HepG2 (cell line): ENCODE data around the gene MAEA. TPM values are rescaled to one million over a fixed set of nuclear protein-coding genes. Genes with fewer than 3 reads are reported as not detected.

Experiments used
- CREM ChIP-seq, 2 experiments: sonication (generic) in 1 of 2; formaldehyde crosslinking in 1 of 2; IDR thresholded peaks; 2 replicates each; pipeline versions ENCODE4 v1.4.0 to v1.6.1; 2016 to 2020; ENCODE audit warnings: antibody characterized with exemption in 1 of 2, mild to moderate bottlenecking in 1 of 2, missing genetic modification reagents in 1 of 2
- ERF ChIP-seq: IDR thresholded peaks from 2 replicates; pipeline ENCODE4 v1.6.1; 2018; ENCODE audit warnings: missing biosample characterization, missing genetic modification reagents
- MEF2D ChIP-seq: sonication (generic); formaldehyde crosslinking; IDR thresholded peaks from 2 replicates; pipeline ENCODE4 v1.5.1; 2020; ENCODE audit warnings: mild to moderate bottlenecking, missing genetic modification reagents
- NR2F6 ChIP-seq, 2 experiments: IDR thresholded peaks; 2 replicates each; pipeline ENCODE4 v1.6.1; 2016; ENCODE audit warnings: antibody characterized with exemption in 1 of 2, mild to moderate bottlenecking in 1 of 2
- RBFOX2 ChIP-seq: fragments of 200-400 bp; formaldehyde crosslinking; IDR thresholded peaks from 2 replicates; pipeline ENCODE4 v1.6.1; 2017; ENCODE audit warnings: low read depth, mild to moderate bottlenecking, low read length
- RXRA ChIP-seq: sonication (generic); formaldehyde crosslinking; IDR thresholded peaks from 2 replicates; pipeline ENCODE4 v1.5.1; 2020; ENCODE audit warnings: missing genetic modification reagents
- TARDBP ChIP-seq: sonication (generic); formaldehyde crosslinking; IDR thresholded peaks from 2 replicates; pipeline ENCODE4 v1.8.0; 2022; ENCODE audit warnings: mild to moderate bottlenecking, missing genetic modification reagents
- TBX2 ChIP-seq: sonication (generic); formaldehyde crosslinking; IDR thresholded peaks from 2 replicates; pipeline ENCODE4 v1.5.0; 2020; ENCODE audit warnings: missing genetic modification reagents, mild to moderate bottlenecking, borderline replicate concordance
- U2AF1 ChIP-seq: fragments of 200-400 bp; formaldehyde crosslinking; optimal IDR thresholded peaks from 2 replicates; pipeline ENCODE3; 2017; ENCODE audit warnings: mild to moderate bottlenecking, low read depth, low read length
- ZNF451 ChIP-seq: sonication (generic); formaldehyde crosslinking; IDR thresholded peaks from 2 replicates; pipeline ENCODE4 v1.5.0; 2020; ENCODE audit warnings: mild to moderate bottlenecking, missing genetic modification reagents
- ZNF503 ChIP-seq: sonication (generic); formaldehyde crosslinking; IDR thresholded peaks from 2 replicates; pipeline ENCODE4 v1.4.0; 2020; ENCODE audit warnings: missing genetic modification reagents
- polyA plus RNA-seq, 8 experiments: library from polyadenylated mRNA; depleted of rRNA in 3 of 8; stranded (reverse) in 7 of 8; unstranded in 1 of 8; fragments of >200 nt; fragmentation: Illumina TruSeq in 4 of 8; extraction: Trizol in 4 of 8; gene quantifications; 2 replicates each; pipeline versions ENCODE4 v1.2.1 to v1.2.3, GENCODE V29; 2011 to 2016; ENCODE audit warnings: low read depth in 4 of 8, missing spikeins in 1 of 8, mixed read lengths in 1 of 8; ENCODE audit not compliant: insufficient read depth in 1 of 8
- total RNA-seq, 5 experiments: library from RNA; depleted of rRNA; stranded (reverse); fragments of >200 nt; fragmentation: Illumina TruSeq; extraction: Trizol; gene quantifications; 2 replicates each; pipeline ENCODE4 v1.2.3, GENCODE V29; 2016; ENCODE audit warnings: low read depth in 1 of 5
- TF ChIP-seq, protein P1 (sequence below): IDR thresholded peaks from 2 replicates; pipeline ENCODE4 v1.6.1; 2016
- TF ChIP-seq, protein P2 (sequence below): sonication (generic); formaldehyde crosslinking; IDR thresholded peaks from 2 replicates; pipeline ENCODE4 v1.5.1; 2020; ENCODE audit warnings: mild to moderate bottlenecking, missing genetic modification reagents, borderline replicate concordance
- TF ChIP-seq, protein P3 (sequence below): sonication (generic); formaldehyde crosslinking; IDR thresholded peaks from 2 replicates; pipeline ENCODE4 v1.8.0; 2022; ENCODE audit warnings: missing genetic modification reagents, mild to moderate bottlenecking, inconsistent platforms, borderline replicate concordance
- TF ChIP-seq, protein P4 (sequence below): IDR thresholded peaks from 2 replicates; pipeline ENCODE4 v1.6.1; 2016; ENCODE audit warnings: missing compliant biosample characterization, missing genetic modification reagents, borderline replicate concordance
- TF ChIP-seq, protein P5 (sequence below): sonication (generic); formaldehyde crosslinking; IDR thresholded peaks from 2 replicates; pipeline ENCODE4 v1.9.0; 2022; ENCODE audit warnings: missing genetic modification reagents, mild to moderate bottlenecking, borderline replicate concordance

The MAEA gene
- total and polyA plus RNA-seq, 2 of the 13 experiments (the other 11 are each of a cell fraction or from before 2014, with no cell fraction given) = 52.0 to 57.1 TPM

- TF ChIP-seq, protein P1, sequence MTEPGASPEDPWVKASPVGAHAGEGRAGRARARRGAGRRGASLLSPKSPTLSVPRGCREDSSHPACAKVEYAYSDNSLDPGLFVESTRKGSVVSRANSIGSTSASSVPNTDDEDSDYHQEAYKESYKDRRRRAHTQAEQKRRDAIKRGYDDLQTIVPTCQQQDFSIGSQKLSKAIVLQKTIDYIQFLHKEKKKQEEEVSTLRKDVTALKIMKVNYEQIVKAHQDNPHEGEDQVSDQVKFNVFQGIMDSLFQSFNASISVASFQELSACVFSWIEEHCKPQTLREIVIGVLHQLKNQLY (CRISPR knock-in tag) = peak; percentile 70
- no peak for TF ChIP-seq NR2F6 (IDR thresholded peaks at IDR 0.05)
- TF ChIP-seq NR2F6 (CRISPR knock-in tag; IDR thresholded peaks at IDR 0.05) = peak; percentile 44
- TF ChIP-seq, protein P2, sequence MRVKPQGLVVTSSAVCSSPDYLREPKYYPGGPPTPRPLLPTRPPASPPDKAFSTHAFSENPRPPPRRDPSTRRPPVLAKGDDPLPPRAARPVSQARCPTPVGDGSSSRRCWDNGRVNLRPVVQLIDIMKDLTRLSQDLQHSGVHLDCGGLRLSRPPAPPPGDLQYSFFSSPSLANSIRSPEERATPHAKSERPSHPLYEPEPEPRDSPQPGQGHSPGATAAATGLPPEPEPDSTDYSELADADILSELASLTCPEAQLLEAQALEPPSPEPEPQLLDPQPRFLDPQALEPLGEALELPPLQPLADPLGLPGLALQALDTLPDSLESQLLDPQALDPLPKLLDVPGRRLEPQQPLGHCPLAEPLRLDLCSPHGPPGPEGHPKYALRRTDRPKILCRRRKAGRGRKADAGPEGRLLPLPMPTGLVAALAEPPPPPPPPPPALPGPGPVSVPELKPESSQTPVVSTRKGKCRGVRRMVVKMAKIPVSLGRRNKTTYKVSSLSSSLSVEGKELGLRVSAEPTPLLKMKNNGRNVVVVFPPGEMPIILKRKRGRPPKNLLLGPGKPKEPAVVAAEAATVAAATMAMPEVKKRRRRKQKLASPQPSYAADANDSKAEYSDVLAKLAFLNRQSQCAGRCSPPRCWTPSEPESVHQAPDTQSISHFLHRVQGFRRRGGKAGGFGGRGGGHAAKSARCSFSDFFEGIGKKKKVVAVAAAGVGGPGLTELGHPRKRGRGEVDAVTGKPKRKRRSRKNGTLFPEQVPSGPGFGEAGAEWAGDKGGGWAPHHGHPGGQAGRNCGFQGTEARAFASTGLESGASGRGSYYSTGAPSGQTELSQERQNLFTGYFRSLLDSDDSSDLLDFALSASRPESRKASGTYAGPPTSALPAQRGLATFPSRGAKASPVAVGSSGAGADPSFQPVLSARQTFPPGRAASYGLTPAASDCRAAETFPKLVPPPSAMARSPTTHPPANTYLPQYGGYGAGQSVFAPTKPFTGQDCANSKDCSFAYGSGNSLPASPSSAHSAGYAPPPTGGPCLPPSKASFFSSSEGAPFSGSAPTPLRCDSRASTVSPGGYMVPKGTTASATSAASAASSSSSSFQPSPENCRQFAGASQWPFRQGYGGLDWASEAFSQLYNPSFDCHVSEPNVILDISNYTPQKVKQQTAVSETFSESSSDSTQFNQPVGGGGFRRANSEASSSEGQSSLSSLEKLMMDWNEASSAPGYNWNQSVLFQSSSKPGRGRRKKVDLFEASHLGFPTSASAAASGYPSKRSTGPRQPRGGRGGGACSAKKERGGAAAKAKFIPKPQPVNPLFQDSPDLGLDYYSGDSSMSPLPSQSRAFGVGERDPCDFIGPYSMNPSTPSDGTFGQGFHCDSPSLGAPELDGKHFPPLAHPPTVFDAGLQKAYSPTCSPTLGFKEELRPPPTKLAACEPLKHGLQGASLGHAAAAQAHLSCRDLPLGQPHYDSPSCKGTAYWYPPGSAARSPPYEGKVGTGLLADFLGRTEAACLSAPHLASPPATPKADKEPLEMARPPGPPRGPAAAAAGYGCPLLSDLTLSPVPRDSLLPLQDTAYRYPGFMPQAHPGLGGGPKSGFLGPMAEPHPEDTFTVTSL = no peak
- TF ChIP-seq, protein P3, sequence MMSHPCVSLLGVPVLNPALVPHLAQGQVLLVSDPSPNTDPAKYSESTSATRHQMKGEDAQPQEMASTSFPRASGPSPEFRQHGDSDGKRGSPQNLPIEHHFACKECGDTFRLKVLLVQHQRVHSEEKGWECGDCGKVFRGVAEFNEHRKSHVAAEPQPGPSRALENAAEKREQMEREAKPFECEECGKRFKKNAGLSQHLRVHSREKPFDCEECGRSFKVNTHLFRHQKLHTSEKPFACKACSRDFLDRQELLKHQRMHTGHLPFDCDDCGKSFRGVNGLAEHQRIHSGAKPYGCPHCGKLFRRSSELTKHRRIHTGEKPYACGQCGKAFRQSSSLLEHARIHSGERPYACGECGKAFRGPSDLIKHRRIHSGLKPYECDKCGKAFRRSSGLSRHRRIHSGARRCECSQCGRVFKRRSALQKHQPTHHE (CRISPR knock-in tag) = peak; percentile 43; the same call in 1 of the 2 replicates
- TF ChIP-seq, protein P4, sequence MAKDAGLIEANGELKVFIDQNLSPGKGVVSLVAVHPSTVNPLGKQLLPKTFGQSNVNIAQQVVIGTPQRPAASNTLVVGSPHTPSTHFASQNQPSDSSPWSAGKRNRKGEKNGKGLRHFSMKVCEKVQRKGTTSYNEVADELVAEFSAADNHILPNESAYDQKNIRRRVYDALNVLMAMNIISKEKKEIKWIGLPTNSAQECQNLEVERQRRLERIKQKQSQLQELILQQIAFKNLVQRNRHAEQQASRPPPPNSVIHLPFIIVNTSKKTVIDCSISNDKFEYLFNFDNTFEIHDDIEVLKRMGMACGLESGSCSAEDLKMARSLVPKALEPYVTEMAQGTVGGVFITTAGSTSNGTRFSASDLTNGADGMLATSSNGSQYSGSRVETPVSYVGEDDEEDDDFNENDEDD (CRISPR knock-in tag) = peak; percentile 72
- peak; percentile 53 for TF ChIP-seq TARDBP (CRISPR knock-in tag)
- TF ChIP-seq ERF (CRISPR knock-in tag) = peak; percentile 74
- TF ChIP-seq, protein P5, sequence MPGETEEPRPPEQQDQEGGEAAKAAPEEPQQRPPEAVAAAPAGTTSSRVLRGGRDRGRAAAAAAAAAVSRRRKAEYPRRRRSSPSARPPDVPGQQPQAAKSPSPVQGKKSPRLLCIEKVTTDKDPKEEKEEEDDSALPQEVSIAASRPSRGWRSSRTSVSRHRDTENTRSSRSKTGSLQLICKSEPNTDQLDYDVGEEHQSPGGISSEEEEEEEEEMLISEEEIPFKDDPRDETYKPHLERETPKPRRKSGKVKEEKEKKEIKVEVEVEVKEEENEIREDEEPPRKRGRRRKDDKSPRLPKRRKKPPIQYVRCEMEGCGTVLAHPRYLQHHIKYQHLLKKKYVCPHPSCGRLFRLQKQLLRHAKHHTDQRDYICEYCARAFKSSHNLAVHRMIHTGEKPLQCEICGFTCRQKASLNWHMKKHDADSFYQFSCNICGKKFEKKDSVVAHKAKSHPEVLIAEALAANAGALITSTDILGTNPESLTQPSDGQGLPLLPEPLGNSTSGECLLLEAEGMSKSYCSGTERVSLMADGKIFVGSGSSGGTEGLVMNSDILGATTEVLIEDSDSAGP (CRISPR knock-in tag) = peak; percentile 100
- TF ChIP-seq MEF2D = peak; percentile 76
- TF ChIP-seq U2AF1 = no peak
- peak; percentile 63; the same call in 1 of the 2 replicates for TF ChIP-seq ZNF503 (CRISPR knock-in tag)
- peak; percentile 82; the same call in 1 of the 2 replicates for TF ChIP-seq CREM (IDR thresholded peaks at IDR 0.05)
- TF ChIP-seq CREM (CRISPR knock-in tag; IDR thresholded peaks at IDR 0.05) = 0 out of 2 replicates have a peak, but pooled peaks have one; percentile 22
- peak; percentile 45; the same call in 1 of the 2 replicates for TF ChIP-seq RXRA (CRISPR knock-in tag)
- peak; percentile 88 for TF ChIP-seq RBFOX2
- TF ChIP-seq ZNF451 (CRISPR knock-in tag) = peak; percentile 54; the same call in 1 of the 2 replicates
- 0 out of 2 replicates have a peak, but pooled peaks have one; percentile 52 for TF ChIP-seq TBX2
Measured at GRCh38 chr4:1346781-1347409, 57.2 kb downstream of the MAEA start, which contains the start of gene UVSSA (continued).
